Omental fat pad (tissue), 4 donors: Measurements from ENCODE around the gene STAG2. TPM values are rescaled to one million over a fixed set of nuclear protein-coding genes. Genes with fewer than 3 reads are reported as not detected.
"Not testable (repeated sequence)": the region's sequence is repeated elsewhere in the genome, so short reads cannot be mapped to it uniquely, and the experiment has no call there.

ENCODE experiments used
- ATAC-seq: fragments of 150-250 bp; one replicate; pipeline ENCODE4 v1.9.1; 2016; ENCODE audit warnings: mild to moderate bottlenecking, moderate library complexity; ENCODE audit not compliant: low FRiP score
- DNase-seq: peaks from one replicate; pipeline ENCODE4 v3.0.0-alpha.2; 2019; ENCODE audit warnings: low spot score
- CTCF ChIP-seq, 3 donors: fragments of 450-650 bp; IDR thresholded peaks; one replicate each; pipeline ENCODE4 v1.5.1; 2016 to 2017; ENCODE audit warnings: antibody characterized with exemption in 3 of 3, mild to moderate bottlenecking in 3 of 3, moderate library complexity in 2 of 3
- total RNA-seq, 4 donors: library from RNA; depleted of rRNA; stranded (reverse); fragments of >200 nt; gene quantifications; one replicate each; pipeline ENCODE4 v1.1.0, GENCODE V29; 2016

STAG2 gene
- total RNA-seq, 4 donors from 2014 or later, result 41.4 to 83.2 (median 58.9) TPM

DNA sequence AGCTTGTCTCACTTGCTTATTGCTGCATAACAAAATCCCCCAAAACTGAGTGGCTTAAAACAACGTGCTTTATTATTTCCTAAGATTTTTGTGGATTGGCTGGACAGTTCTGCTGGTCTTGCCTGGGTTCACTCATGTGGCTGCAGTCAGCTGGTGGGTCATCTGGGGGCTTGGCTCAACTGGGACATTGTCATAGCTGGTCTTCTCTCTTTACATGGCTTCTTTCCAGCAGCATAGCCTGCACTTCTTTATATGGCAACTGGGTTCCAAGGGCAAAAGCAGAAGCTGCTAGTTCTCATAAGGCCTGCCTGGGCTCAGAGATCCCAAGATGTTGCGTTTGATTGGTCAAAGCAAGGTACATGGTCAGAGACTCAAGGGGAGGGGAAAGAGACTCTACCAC, 33.7 kb upstream of the STAG2 start:
- DNase-seq, result no peak
- TF ChIP-seq CTCF (IDR thresholded peaks at IDR 0.05), result no peak
- no peak for ATAC-seq

- not testable (repeated sequence) for ATAC-seq, DNase-seq
Measured at GRCh38 chrX:123932055-123932454, 29.5 kb upstream of the STAG2 start.

GRCh38 chrX:123943074-123943473, 18.4 kb upstream of the STAG2 start:
- TF ChIP-seq CTCF (IDR thresholded peaks at IDR 0.05), result no peak
- ATAC-seq (no peak), DNase-seq (no peak)

GRCh38 chrX:123943488-123943887, 18.0 kb upstream of the STAG2 start:
- no peak for TF ChIP-seq CTCF (IDR thresholded peaks at IDR 0.05)
- DNase-seq (no peak), ATAC-seq (no peak)

DNA sequence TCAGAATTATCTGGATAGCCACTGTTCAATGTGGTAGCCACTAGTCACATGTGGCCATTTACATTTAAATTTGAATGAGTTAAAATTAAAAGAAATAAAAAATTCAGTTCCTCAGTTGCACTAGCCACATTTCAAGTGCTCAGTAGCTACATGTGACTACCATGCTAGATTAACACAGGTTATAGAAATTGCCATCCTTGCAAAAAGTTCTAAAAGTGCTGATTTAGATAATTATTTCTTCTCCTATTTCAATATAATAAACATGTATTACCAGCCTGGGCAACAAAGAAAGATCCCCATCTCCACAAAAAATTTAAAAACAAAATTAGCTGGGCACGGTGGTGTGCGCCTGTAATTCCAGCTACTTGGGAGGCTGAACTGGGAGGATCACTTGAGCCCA, 11.7 kb upstream of the STAG2 start:
- ATAC-seq (no peak), DNase-seq (no peak)
- no peak for TF ChIP-seq CTCF (IDR thresholded peaks at IDR 0.05)

DNA sequence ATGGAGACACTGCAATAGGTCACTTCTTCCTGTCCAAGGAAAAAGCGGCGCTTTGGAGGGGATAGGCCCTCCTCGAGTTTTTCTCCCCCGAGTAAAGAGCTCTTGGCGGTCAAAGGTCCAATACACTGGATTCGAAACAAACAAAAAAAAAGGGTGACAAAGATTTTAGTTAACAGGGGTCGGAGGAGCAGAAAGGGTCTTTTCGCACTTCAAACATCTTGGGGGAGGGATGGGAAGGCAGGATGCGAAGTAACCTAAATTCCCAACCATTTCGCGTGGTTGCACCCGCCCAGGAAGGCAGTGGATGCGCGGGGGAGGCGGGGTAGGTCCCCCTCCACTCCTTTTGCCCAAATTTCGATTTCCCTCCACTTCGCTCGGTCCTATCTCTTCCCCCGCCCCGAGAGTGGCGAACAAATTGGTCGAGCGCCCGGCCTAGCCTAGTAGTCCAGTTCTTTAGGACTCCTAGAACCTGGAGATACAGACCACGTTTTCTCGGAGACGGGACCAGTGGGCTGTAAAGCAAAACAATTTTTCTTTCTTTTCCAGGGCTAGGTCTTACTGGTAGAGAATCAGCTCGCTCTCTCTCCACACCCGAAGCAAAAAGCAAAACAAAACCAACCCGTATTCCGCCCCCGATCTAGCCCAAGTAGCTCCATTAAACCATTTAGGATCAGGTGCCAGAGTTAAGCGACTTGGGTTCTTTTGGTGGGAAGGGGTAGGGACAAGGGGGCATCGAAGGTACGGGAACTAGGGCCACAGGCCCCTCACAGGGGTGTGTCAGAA, 2.0 kb upstream of the STAG2 start:
- DNase-seq (no peak), ATAC-seq (peak; percentile 2)
- no peak for TF ChIP-seq CTCF (IDR thresholded peaks at IDR 0.05)

GRCh38 chrX:123960956-123961267, 594 bp upstream of the STAG2 start:
- DNase-seq (no peak), ATAC-seq (no peak)
- TF ChIP-seq CTCF (IDR thresholded peaks at IDR 0.05), result no peak
